Activated T-cell treated with anti-CD3 and anti-CD28 coated beads, Interleukin-2, amount 50 U/mL, for 72 hours (primary cell): ENCODE results near the gene ATP2A2. TPM values are rescaled to one million over a fixed set of nuclear protein-coding genes. Genes with fewer than 3 reads are reported as not detected.

Experiments used
- ATAC-seq, 2 donors: fragments of 150-1000 bp; cut with Tn5 transposase; replicated peaks in 1 of 2; 2 replicates each; pipeline ENCODE4 v1.10.0; 2021; ENCODE audit warnings: moderate library complexity in 2 of 2, mild to moderate bottlenecking in 1 of 2
- DNase-seq, 2 donors: peaks; one replicate each; pipeline ENCODE4 v3.0.0; 2021 to 2022; ENCODE audit warnings: mixed read lengths in 1 of 2
- H3K27ac Mint-ChIP-seq: one replicate; pipeline ENCODE4 v1.8.0; 2022; ENCODE audit warnings: mild to moderate bottlenecking, moderate library complexity, mixed read lengths
- H3K27me3 Mint-ChIP-seq: one replicate; pipeline ENCODE4 v1.8.0; 2022; ENCODE audit warnings: low read depth, mixed read lengths
- H3K36me3 Mint-ChIP-seq, 2 donors: one replicate each; pipeline ENCODE4 v1.8.0; 2022; ENCODE audit warnings: mixed read lengths in 2 of 2, mild to moderate bottlenecking in 1 of 2; ENCODE audit not compliant: insufficient read depth in 2 of 2
- H3K4me1 Mint-ChIP-seq: one replicate; pipeline ENCODE4 v1.8.0; 2022; ENCODE audit warnings: low read depth, mixed read lengths
- H3K4me3 Mint-ChIP-seq, 2 donors: one replicate each; pipeline ENCODE4 v1.8.0; 2022; ENCODE audit warnings: mild to moderate bottlenecking in 2 of 2, mixed read lengths in 2 of 2, moderate library complexity in 2 of 2
- H3K9me3 Mint-ChIP-seq, 2 donors: one replicate each; pipeline ENCODE4 v1.8.0; 2022; ENCODE audit warnings: mixed read lengths in 2 of 2
- total RNA-seq, 2 donors: library from RNA; stranded (reverse); gene quantifications; one replicate each; pipeline ENCODE4 v1.2.3, GENCODE V29; 2022

Gene ATP2A2
- total RNA-seq, 2 donors from 2014 or later = 106 to 127 TPM

DNA sequence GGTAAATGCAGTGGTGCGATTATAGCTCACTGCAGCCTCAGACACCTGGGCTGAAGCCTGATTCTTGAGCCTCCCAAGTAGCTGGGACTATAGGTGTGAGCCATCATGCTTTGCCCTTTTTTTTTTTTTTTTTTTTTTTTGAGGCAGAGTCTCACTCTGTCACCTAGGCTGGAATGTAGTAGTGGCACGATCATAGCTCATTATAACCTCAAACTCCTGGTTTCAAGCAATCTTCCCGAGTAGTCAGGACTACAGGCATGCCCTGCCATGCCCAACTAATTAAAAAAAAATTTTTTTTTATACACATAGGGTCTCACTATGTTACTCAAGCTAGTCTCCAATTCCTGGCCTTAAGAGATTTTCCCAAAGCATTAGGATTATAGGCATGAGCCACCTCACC lies 6.9 kb downstream of the ATP2A2 start:
- Mint-ChIP-seq H3K4me1 (peaks cover 66% of the 10 kb centered on the region), H3K27me3 (no peaks in the 10 kb centered on the region), H3K9me3 (no peaks in the 10 kb centered on the region), H3K36me3 (peaks cover 18 to 48% of the 10 kb centered on the region in 2 donors), H3K4me3 (no peak overlapping the region), H3K27ac (no peak overlapping the region)
- ATAC-seq (no peak), DNase-seq (no peak)

DNA sequence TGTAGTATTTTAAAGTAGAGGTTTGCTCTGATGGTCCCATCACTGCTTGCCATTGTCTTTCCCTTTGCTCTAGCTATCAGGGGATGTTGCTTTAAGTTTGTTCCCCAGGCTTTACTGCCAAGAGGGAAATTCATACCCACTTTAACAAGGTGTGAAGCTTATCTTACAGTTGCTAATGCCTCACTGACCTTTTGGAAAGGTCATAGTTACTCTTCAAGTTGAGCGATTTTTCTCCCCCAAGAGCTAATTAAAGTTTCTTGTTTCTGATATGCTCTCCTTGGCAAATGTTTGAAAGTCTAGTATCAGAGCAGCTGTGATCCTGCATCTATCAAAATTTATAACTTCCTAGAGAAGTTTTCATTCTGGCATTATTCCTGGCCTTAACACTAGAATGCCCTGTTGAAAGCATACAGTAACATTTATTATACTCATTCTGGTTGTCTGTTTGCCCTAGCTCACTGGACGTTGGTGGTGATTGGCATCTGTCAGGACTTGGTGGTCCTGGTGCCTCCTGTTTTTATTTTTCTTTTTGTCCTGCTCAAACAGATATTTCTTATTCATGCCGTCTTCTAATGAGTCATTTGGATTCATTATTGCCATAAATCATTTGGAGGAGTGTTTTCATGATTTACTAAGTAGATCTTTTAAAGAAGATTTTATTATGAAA lies 8.1 kb downstream of the ATP2A2 start:
- Mint-ChIP-seq H3K4me3 (peak overlapping the region in 1 of 2 donors; percentile 55), H3K9me3 (no peaks in the 10 kb centered on the region), H3K4me1 (peaks cover 54% of the 10 kb centered on the region), H3K36me3 (peaks cover 18 to 51% of the 10 kb centered on the region in 2 donors), H3K27me3 (no peaks in the 10 kb centered on the region), H3K27ac (peak overlapping the region; percentile 71)
- ATAC-seq = no peak
- DNase-seq = no peak

GRCh38 chr12:110289711-110290078 lies 8.6 kb downstream of the ATP2A2 start:
- no peak for ATAC-seq
- no peaks in the 10 kb centered on the region for H3K9me3 Mint-ChIP-seq
- no peak for DNase-seq
- peaks cover 49% of the 10 kb centered on the region for H3K4me1 Mint-ChIP-seq
- peak overlapping the region; percentile 75 for H3K27ac Mint-ChIP-seq
- no peaks in the 10 kb centered on the region for H3K27me3 Mint-ChIP-seq
- no peak overlapping the region for H3K4me3 Mint-ChIP-seq
- H3K36me3 Mint-ChIP-seq = peaks cover 18 to 52% of the 10 kb centered on the region in 2 donors

GRCh38 chr12:110301065-110301806 lies 20.2 kb downstream of the ATP2A2 start:
- DNase-seq (no peak), ATAC-seq (peak in 1 of 2 donors; percentile 47)
- H3K9me3 Mint-ChIP-seq = no peaks in the 10 kb centered on the region
- H3K27ac Mint-ChIP-seq = peak overlapping the region; percentile 48
- H3K4me1 Mint-ChIP-seq = peaks cover 30% of the 10 kb centered on the region
- no peaks in the 10 kb centered on the region for H3K27me3 Mint-ChIP-seq
- peaks cover 16 to 45% of the 10 kb centered on the region in 2 donors for H3K36me3 Mint-ChIP-seq
- peak overlapping the region in 1 of 2 donors; percentile 5 for H3K4me3 Mint-ChIP-seq

GRCh38 chr12:110304061-110304551 lies 23.1 kb downstream of the ATP2A2 start:
- H3K4me1 Mint-ChIP-seq = peaks cover 56% of the 10 kb centered on the region
- H3K27me3 Mint-ChIP-seq = no peaks in the 10 kb centered on the region
- ATAC-seq = no peak
- H3K36me3 Mint-ChIP-seq = peaks cover 21 to 50% of the 10 kb centered on the region in 2 donors
- peak overlapping the region; percentile 63 for H3K27ac Mint-ChIP-seq
- H3K9me3 Mint-ChIP-seq = no peaks in the 10 kb centered on the region
- H3K4me3 Mint-ChIP-seq = no peak overlapping the region
- no peak for DNase-seq

DNA sequence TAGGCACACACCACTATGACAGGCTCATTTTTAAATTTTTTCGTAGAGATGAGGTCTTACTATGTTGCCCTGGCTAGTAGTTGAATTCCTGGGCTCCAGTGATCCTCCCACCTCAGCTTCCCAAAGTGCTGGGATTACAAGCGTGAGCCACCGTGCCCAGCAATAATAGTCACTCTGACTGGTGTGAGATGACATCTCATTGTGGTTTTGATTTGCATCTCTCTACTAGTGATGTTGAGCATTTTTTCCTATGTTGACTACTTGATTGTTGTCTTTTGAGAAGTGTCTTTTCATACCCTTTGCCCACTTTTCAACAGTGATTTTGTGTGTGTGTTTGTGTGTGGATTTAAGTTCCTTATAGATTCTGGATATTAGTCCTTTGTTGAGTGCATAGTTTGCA lies 26.3 kb downstream of the ATP2A2 start:
- Mint-ChIP-seq H3K9me3 (no peaks in the 10 kb centered on the region), H3K4me1 (peaks cover 58% of the 10 kb centered on the region), H3K4me3 (peak overlapping the region in 1 of 2 donors; percentile 45), H3K27me3 (no peaks in the 10 kb centered on the region), H3K36me3 (peaks cover 16 to 36% of the 10 kb centered on the region in 2 donors), H3K27ac (peak overlapping the region; percentile 62)
- peak; percentile 36 to 80 for ATAC-seq
- peak in 1 of 2 donors; percentile 8 for DNase-seq

DNA sequence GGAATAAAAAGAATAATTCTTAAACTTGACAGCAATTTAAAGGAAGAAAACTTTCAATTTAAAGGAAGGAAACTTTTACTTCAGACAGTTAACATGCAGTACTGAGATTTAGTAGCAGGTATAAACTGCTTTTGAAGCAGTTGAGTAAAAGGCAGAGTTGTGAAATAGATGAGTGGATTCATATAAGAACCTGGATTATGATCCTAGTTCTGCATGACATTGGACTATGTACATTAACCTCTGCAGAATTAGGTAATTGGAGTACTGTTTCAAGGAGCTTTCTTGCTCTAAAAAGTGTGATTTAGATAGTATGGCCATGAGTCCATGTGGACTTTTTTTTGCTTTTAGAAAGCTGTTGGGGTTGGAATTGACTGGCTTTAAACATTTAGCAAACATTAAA lies 29.7 kb downstream of the ATP2A2 start:
- H3K36me3 Mint-ChIP-seq = peaks cover 11 to 16% of the 10 kb centered on the region in 2 donors
- H3K27ac Mint-ChIP-seq = peak overlapping the region; percentile 75
- ATAC-seq (no peak), DNase-seq (no peak)
- H3K4me1 Mint-ChIP-seq = peaks cover 76% of the 10 kb centered on the region
- no peaks in the 10 kb centered on the region for H3K27me3 Mint-ChIP-seq
- no peaks in the 10 kb centered on the region for H3K9me3 Mint-ChIP-seq
- H3K4me3 Mint-ChIP-seq = no peak overlapping the region

DNA sequence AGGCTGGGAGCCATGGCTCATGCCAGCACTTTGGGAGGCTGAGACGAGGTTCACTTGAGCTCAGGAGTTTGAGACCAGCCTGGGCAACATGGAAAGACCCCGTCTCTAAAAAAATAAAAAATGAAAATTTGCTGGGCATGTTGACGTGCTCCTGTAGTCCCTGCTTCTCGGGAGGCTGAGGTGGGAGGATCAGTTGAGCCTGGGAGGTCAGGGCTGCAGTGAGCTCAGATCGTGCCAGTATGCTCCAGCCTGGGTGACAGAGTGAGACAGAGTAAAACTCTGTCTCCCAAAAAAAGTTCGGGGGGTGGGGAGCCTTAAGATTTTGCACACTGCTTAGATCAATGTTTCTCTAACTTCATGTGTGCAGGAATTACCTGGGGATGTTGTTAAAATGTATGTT lies 30.9 kb downstream of the ATP2A2 start:
- peak overlapping the region in 1 of 2 donors; percentile 16 for H3K4me3 Mint-ChIP-seq
- peak overlapping the region; percentile 21 for H3K27ac Mint-ChIP-seq
- DNase-seq (no peak), ATAC-seq (no peak)
- no peaks in the 10 kb centered on the region for H3K27me3 Mint-ChIP-seq
- peaks cover 79% of the 10 kb centered on the region for H3K4me1 Mint-ChIP-seq
- no peaks in the 10 kb centered on the region for H3K9me3 Mint-ChIP-seq
- H3K36me3 Mint-ChIP-seq = peaks cover 14% of the 10 kb centered on the region in 2 donors

DNA sequence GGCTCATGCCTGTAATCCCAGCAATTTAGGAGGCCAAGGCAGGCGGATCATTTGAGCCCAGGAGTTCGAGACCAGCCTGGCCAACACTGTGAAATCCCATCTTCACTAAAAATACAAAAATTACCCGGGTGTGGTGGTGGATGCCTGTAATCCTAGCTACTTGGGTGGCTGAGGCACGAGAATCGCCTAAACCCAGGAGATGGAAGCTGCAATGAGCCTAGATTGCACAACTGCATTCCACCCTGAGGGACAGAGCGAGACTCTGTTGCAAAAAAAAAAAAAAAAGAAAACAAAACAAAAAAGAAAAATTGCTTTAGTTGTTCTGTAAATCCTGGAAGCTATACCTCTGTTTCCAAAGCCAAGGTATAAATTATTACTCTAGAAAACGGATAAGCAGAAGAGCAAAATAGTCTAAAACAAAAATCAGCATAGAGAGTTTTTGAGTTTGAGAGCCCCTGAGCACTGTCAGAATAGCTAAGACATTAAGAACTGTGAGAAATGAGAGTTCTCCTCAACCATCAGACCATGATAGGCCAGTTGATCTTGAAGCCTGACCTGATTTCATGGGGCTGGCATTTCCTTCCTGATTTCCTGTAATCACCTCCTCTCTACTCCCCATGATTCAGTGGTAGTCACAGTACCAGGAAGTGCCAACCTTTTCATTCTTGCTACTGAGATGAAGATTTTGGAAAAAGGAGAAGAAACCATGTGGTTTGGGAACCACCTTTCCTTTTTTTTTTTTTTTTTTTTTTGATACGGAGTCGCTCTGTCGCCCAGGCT lies 31.7 kb downstream of the ATP2A2 start:
- DNase-seq = peak; percentile 5 to 8
- Mint-ChIP-seq H3K4me1 (peaks cover 71% of the 10 kb centered on the region), H3K9me3 (no peaks in the 10 kb centered on the region), H3K36me3 (peaks cover 10 to 11% of the 10 kb centered on the region in 2 donors), H3K27ac (peak overlapping the region; percentile 21), H3K4me3 (peak overlapping the region in 1 of 2 donors; percentile 3), H3K27me3 (no peaks in the 10 kb centered on the region)
- ATAC-seq = peak; percentile 63 to 71

GRCh38 chr12:110314308-110314707 lies 33.3 kb downstream of the ATP2A2 start:
- peaks cover 5 to 6% of the 10 kb centered on the region in 2 donors for H3K36me3 Mint-ChIP-seq

GRCh38 chr12:110316861-110317260 lies 35.8 kb downstream of the ATP2A2 start:
- Mint-ChIP-seq H3K36me3 (peaks cover 5 to 6% of the 10 kb centered on the region in 2 donors), H3K4me1 (peaks cover 47% of the 10 kb centered on the region), H3K4me3 (peak overlapping the region in 1 of 2 donors; percentile 30), H3K27me3 (no peaks in the 10 kb centered on the region), H3K27ac (peak overlapping the region; percentile 73), H3K9me3 (no peaks in the 10 kb centered on the region)
- ATAC-seq (peak; percentile 56 to 68), DNase-seq (no peak)

More at GRCh38 chr12:110314308-110314707, 33.3 kb downstream of the ATP2A2 start:
- Mint-ChIP-seq H3K27me3 (no peaks in the 10 kb centered on the region), H3K9me3 (no peaks in the 10 kb centered on the region), H3K4me1 (peaks cover 59% of the 10 kb centered on the region), H3K27ac (peak overlapping the region; percentile 76), H3K4me3 (peak overlapping the region in 1 of 2 donors; percentile 62)
- peak; percentile 66 to 68 for ATAC-seq
- no peak for DNase-seq

DNA sequence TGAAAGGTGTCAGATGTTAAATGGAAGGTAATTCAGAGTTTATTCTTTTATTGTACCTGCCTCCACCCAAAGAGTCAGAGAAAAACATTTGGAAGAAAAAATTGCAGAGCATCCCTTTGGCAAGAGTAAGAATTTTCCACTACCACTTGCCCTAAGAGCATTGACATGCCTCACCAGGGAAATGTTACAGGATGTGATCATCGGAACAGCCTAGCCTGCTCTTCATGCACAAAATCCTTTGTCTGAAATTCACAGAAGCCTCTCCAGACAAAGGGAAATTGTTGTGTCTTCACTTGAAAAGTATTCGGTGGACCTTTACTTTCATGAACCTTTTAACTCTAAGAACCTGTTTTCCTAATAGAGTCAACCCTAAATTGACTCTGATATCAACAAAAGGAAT lies 36.9 kb downstream of the ATP2A2 start:
- ATAC-seq (no peak), DNase-seq (no peak)
- no peaks in the 10 kb centered on the region for H3K27me3 Mint-ChIP-seq
- peaks cover 36% of the 10 kb centered on the region for H3K4me1 Mint-ChIP-seq
- H3K4me3 Mint-ChIP-seq = no peak overlapping the region
- H3K36me3 Mint-ChIP-seq = peaks cover 5 to 6% of the 10 kb centered on the region in 2 donors
- no peaks in the 10 kb centered on the region for H3K9me3 Mint-ChIP-seq
- H3K27ac Mint-ChIP-seq = no peak overlapping the region

GRCh38 chr12:110320550-110320949 lies 39.5 kb downstream of the ATP2A2 start:
- Mint-ChIP-seq H3K4me3 (no peak overlapping the region), H3K9me3 (no peaks in the 10 kb centered on the region), H3K27ac (no peak overlapping the region), H3K36me3 (peaks cover 2 to 9% of the 10 kb centered on the region in 2 donors), H3K27me3 (no peaks in the 10 kb centered on the region), H3K4me1 (peaks cover 12% of the 10 kb centered on the region)
- no peak for ATAC-seq
- no peak for DNase-seq
